Loucy (cell line): ENCODE data around the gene LACTBL1.

Source experiments
- H2AFZ ChIP-seq: fragments of 200-600 bp; sonication (generic); 2 replicates; pipeline ENCODE4 v1.6.0; 2016; ENCODE audit warnings: antibody characterized with exemption, mild to moderate bottlenecking, low read length, moderate library complexity
- H3F3A ChIP-seq: fragments of 200-600 bp; 2 replicates; pipeline ENCODE4 v1.6.0; 2016; ENCODE audit warnings: antibody characterized with exemption, low read depth, mild to moderate bottlenecking
- H3K27me3 ChIP-seq: fragments of 200-600 bp; sonication (generic); 2 replicates; pipeline ENCODE4 v1.6.1; 2014; ENCODE audit warnings: low read length, mild to moderate bottlenecking; ENCODE audit not compliant: insufficient read depth, poor library complexity, severe bottlenecking
- H3K36me3 ChIP-seq: fragments of 200-600 bp; sonication (generic); 2 replicates; pipeline ENCODE4 v1.6.1; 2016; ENCODE audit warnings: low read length; ENCODE audit not compliant: insufficient read depth
- H3K4me1 ChIP-seq: fragments of 200-600 bp; sonication (generic); 2 replicates; pipeline ENCODE4 v1.5.1; 2014; ENCODE audit warnings: low read length, mild to moderate bottlenecking; ENCODE audit not compliant: insufficient read depth, poor library complexity, severe bottlenecking
- H3K4me2 ChIP-seq: fragments of 200-600 bp; sonication (generic); 2 replicates; pipeline ENCODE4 v1.6.0; 2014; ENCODE audit warnings: antibody characterized with exemption, low read length, low read depth, mild to moderate bottlenecking; ENCODE audit not compliant: poor library complexity, severe bottlenecking
- H3K4me3 ChIP-seq: fragments of 200-600 bp; sonication (generic); 2 replicates; pipeline ENCODE4 v1.5.1; 2014; ENCODE audit warnings: low read length, mild to moderate bottlenecking, mixed read lengths; ENCODE audit not compliant: poor library complexity, severe bottlenecking
- H3K79me2 ChIP-seq: fragments of 200-600 bp; sonication (generic); 2 replicates; pipeline ENCODE4 v1.6.1; 2014; ENCODE audit warnings: low read length; ENCODE audit not compliant: insufficient read depth
- H3K9ac ChIP-seq: fragments of 200-600 bp; sonication (generic); 2 replicates; pipeline ENCODE4 v1.6.0; 2014; ENCODE audit warnings: mild to moderate bottlenecking, low read depth, low read length, moderate library complexity; ENCODE audit not compliant: poor library complexity, severe bottlenecking
- H3K9me2 ChIP-seq: fragments of 200-600 bp; sonication (generic); replicated peaks from 2 replicates; pipeline ENCODE4 v1.6.1; 2016; ENCODE audit warnings: low read depth, low read length, mixed read lengths
- H3K9me3 ChIP-seq: fragments of 200-600 bp; sonication (generic); 2 replicates; pipeline ENCODE4 v1.6.1; 2014; ENCODE audit warnings: mild to moderate bottlenecking, antibody characterized with exemption, low read length, low read depth; ENCODE audit not compliant: insufficient read depth
- H4K20me1 ChIP-seq: fragments of 200-600 bp; sonication (generic); 2 replicates; pipeline ENCODE4 v1.6.0; 2014; ENCODE audit warnings: antibody characterized with exemption, low read length, mild to moderate bottlenecking; ENCODE audit not compliant: insufficient read depth, poor library complexity, severe bottlenecking
- CTCF ChIP-seq: fragments of 200-600 bp; sonication (generic); conservative IDR thresholded peaks from 2 replicates; pipeline ENCODE4 v1.5.1; 2014; ENCODE audit warnings: mild to moderate bottlenecking, antibody characterized with exemption, low read length
- EZH2phosphoT487 ChIP-seq: fragments of 200-600 bp; IDR thresholded peaks from 2 replicates; pipeline ENCODE4 v1.6.1; 2018; ENCODE audit warnings: antibody characterized with exemption, mild to moderate bottlenecking, moderate library complexity, borderline replicate concordance

Gene LACTBL1

DNA sequence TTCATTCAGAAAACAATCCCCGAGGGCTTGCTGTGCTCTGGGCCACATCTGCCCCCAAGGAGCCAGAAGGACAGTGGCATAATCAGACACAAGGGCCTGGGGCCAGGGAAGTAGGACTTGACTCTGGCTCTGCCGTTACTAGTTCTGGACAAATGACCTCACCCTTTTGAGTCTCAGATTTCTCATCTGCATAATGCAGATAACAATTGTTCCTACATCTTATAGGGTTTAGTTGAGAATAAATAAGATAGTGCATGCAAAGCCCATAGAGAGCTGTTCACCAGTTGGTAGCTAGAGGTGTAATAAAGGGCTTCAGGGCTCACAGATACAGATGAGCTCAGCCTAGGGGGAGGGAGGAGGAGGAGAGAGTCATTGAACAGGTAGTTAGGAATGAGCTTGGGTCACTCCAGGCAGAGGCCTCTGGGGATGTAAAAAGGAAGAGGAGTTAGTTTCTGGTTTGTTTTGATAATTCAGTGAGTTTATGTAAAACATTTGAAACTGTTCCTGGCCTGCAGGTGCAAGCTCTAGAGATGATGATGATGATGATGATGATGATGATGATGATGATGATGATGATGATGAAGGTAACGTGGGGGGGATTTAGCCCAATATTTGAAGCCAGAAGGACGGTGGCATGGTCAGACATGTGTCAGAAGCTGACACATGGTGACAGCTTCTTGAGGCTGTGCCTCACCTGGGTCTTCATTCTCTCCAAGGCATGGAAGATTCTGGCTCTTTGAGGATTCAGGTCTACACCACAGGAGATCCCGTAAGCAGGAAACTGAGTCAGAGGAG lies 858 bp downstream of the LACTBL1 start:
- Histone ChIP-seq H3K4me1 (no peaks in the 10 kb centered on the region), H3K27me3 (peaks cover 17% of the 10 kb centered on the region)

GRCh38 chr1:22971161-22971560 lies 1.5 kb downstream of the LACTBL1 start:
- Histone ChIP-seq H3K9me3 (no peaks in the 10 kb centered on the region), H3K4me1 (no peaks in the 10 kb centered on the region), H3K4me2 (no peak overlapping the region), H3K9ac (no peak overlapping the region), H3K9me2 (no peaks in the 10 kb centered on the region), H3K27me3 (peaks cover 17% of the 10 kb centered on the region), H2AFZ (no peak overlapping the region), H3K4me3 (no peak overlapping the region), H4K20me1 (no peaks in the 10 kb centered on the region), H3K36me3 (no peaks in the 10 kb centered on the region), H3F3A (no peaks in the 10 kb centered on the region), H3K79me2 (no peaks in the 10 kb centered on the region)
- no peak for TF ChIP-seq EZH2phosphoT487
- no peak for TF ChIP-seq CTCF

More for the DNA sequence above, 858 bp downstream of the LACTBL1 start:
- Histone ChIP-seq H3K4me2 (no peak overlapping the region), H3K9me3 (no peaks in the 10 kb centered on the region), H3K9ac (no peak overlapping the region), H3F3A (no peaks in the 10 kb centered on the region), H3K4me3 (no peak overlapping the region), H2AFZ (no peak overlapping the region), H3K36me3 (no peaks in the 10 kb centered on the region), H4K20me1 (no peaks in the 10 kb centered on the region), H3K79me2 (no peaks in the 10 kb centered on the region), H3K9me2 (no peaks in the 10 kb centered on the region)
- TF ChIP-seq EZH2phosphoT487 (no peak), CTCF (no peak)

DNA sequence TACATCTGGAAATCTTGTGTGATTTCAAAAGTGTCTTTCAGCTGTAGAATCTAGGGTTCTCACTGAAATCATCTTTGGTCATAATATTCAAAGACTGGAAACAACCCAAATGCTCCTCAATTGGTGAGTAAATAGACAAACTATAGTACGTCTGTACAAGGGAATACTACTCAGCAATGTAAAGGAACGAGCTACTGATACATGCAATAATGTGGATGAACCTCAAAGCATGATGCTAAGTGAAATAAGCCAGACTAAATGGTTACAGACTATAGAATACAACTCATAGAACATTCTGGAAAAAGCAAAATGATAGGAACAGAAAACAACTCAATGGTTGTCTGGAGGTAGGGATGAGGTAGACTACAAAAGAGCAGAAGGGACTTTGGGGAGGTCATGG lies 2.6 kb downstream of the LACTBL1 start:
- Histone ChIP-seq H4K20me1 (no peaks in the 10 kb centered on the region), H3K36me3 (no peaks in the 10 kb centered on the region), H3K4me1 (no peaks in the 10 kb centered on the region), H3K4me2 (no peak overlapping the region), H3K79me2 (no peaks in the 10 kb centered on the region), H3K27me3 (peaks cover 17% of the 10 kb centered on the region), H2AFZ (no peak overlapping the region), H3K9me2 (no peaks in the 10 kb centered on the region), H3F3A (no peaks in the 10 kb centered on the region), H3K9ac (no peak overlapping the region), H3K9me3 (no peaks in the 10 kb centered on the region), H3K4me3 (no peak overlapping the region)
- no peak for TF ChIP-seq EZH2phosphoT487
- no peak for TF ChIP-seq CTCF
